ENCODE measurements around the gene RPS24. TPM values are rescaled to one million over a fixed set of nuclear protein-coding genes. Genes with fewer than 3 reads are reported as not detected.
A peak's percentile ranks its signal among the peaks of the same experiment; 100 is the strongest.

The RPS24 gene
- total and polyA plus RNA-seq, 9 of the 15 experiments (the other 6 are each of a cell fraction or from before 2014, with no cell fraction given): 1,947 to 7,307 (median 5,944) TPM

- TF ChIP-seq ATF3 (IDR thresholded peaks at IDR 0.05): no peak
- no peak for TF ChIP-seq ATF3 (CRISPR knock-in tag; conservative IDR thresholded peaks at IDR 0.05)
- no peak for TF ChIP-seq TEAD2 (tag; IDR thresholded peaks at IDR 0.05)
- no peak for TF ChIP-seq SIRT6 (IDR thresholded peaks at IDR 0.05; ENCODE audit: low read depth, low read length)
- TF ChIP-seq PML (IDR thresholded peaks at IDR 0.05; ENCODE audit: low read length): 0 out of 2 replicates have a peak, but pooled peaks have one; percentile 11
- TF ChIP-seq USF2 (CRISPR knock-in tag; IDR thresholded peaks at IDR 0.05): no peak
- no peak for TF ChIP-seq MTA1 (IDR thresholded peaks at IDR 0.05; ENCODE audit: borderline replicate concordance)
These were observed 5.3 kb downstream of the RPS24 start (continued) for GRCh38 chr10:78038791-78039547.

GRCh38 chr10:78039743-78040142 is 6.1 kb downstream of the RPS24 start:
- TF ChIP-seq PML (IDR thresholded peaks at IDR 0.05; ENCODE audit: low read length) (0 out of 2 replicates have a peak, but pooled peaks have one; percentile 7), ZNF592 (IDR thresholded peaks at IDR 0.05) (no peak)
- POLR2A ChIA-PET: interaction anchor here (0.6 to 1.7 kb wide), 6 partner anchors 14 to 368 kb away, joined by 3 to 4 read pairs (median 3); no protein-coding TSS in a partner anchor
- no peaks in the 10 kb centered on the region for H3K9me3 ChIP-seq (replicated peaks; ENCODE audit: control insufficient read depth, insufficient read depth, low read depth, low read length)
- WGBS (ENCODE audit: insufficient coverage, low coverage, missing lambda C conversion rate): 97% methylated on average over 3 of the region's 3 CpGs
- H3K27me3 ChIP-seq (ENCODE audit: control insufficient read depth in 2 of 2, insufficient read depth in 2 of 2, low read length in 2 of 2): no peaks in the 10 kb centered on the region
- intact Hi-C loops (cut with micrococcal nuclease) (loop anchor here (10.0 kb wide), 1 partner anchor 165 kb away; no protein-coding TSS in a partner anchor), in situ Hi-C loops (cut with MboI) (loop anchor here (25.0 kb wide), 1 partner anchor 1148 kb away; no protein-coding TSS in a partner anchor)
- no TSS peak for BruUV-seq (replicated peaks)
- no peak overlapping the region for H3K4me3 ChIP-seq
- H3K79me2 ChIP-seq (ENCODE audit: control insufficient read depth, insufficient read depth, low read length): peaks cover 72% of the 10 kb centered on the region
- FAIRE-seq (no peak), DNase-seq (ENCODE audit: extremely low read depth in 1 of 4, low spot score in 3 of 4) (no peak), ATAC-seq (no peak)
- peaks cover 93% of the 10 kb centered on the region for H4K20me1 ChIP-seq (replicated peaks; ENCODE audit: control insufficient read depth, insufficient read depth, low read length)
- no peak overlapping the region for H3K4me2 ChIP-seq (ENCODE audit: insufficient read depth, low read length)
- no peak overlapping the region; a peak in 1 of 4 replicates for H3K9ac ChIP-seq (ENCODE audit: insufficient read depth in 1 of 2, low read depth in 2 of 2, low read length in 2 of 2)
- no peak overlapping the region for H2AFZ ChIP-seq (ENCODE audit: low read depth, low read length)
- H3K4me1 ChIP-seq (replicated peaks in 1 of 2; ENCODE audit: control insufficient read depth in 2 of 2, insufficient read depth in 2 of 2, low read length in 2 of 2): peaks cover 25 to 75% of the 10 kb centered on the region in 2 experiments
- peaks cover 13% of the 10 kb centered on the region for H3K9me1 ChIP-seq (ENCODE audit: control insufficient read depth, insufficient read depth, low read length)
- H3K27ac ChIP-seq (ENCODE audit: extremely low read depth, low read depth, low read length): no peak overlapping the region
- peaks cover 81% of the 10 kb centered on the region for H3K36me3 ChIP-seq (ENCODE audit: control insufficient read depth, insufficient read depth, low read length)
- CTCF ChIA-PET (ENCODE audit: low intra/inter-chr PET ratio): no interaction called here

Data from K562 (cell line).